Measurements from ENCODE around the gene CXCL11. TPM values are rescaled to one million over a fixed set of nuclear protein-coding genes. Genes with fewer than 3 reads are reported as not detected.
A peak's percentile ranks its signal among the peaks of the same experiment; 100 is the strongest.

CXCL11 gene
- total and polyA plus RNA-seq, 9 of the 15 experiments (the other 6 are each of a cell fraction or from before 2014, with no cell fraction given) = 2.1 to 9.1 (median 4.5) TPM

DNA sequence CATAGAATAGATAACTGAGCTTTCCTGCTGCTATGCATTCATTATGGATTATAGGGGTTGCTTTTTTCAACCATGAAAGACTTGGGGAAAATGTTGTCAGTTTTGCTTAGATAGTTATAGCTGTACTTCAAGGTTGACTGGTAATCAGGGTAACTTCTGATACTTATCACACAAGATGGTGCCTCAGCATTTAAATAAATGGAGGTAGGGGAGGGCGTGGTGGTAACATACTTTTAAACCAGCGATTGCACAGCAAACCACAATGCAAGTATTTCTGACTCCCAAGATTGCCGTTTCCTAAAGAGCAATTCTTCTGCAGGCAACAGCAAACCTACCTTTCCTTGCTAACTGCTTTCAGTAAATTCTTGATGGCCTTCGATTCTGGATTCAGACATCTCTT is 13.8 kb downstream of the CXCL11 start:
- Histone ChIP-seq H3K4me3 (no peak overlapping the region), H3K27ac (ENCODE audit: extremely low read depth, low read depth, low read length) (no peak overlapping the region), H3K4me1 (replicated peaks in 1 of 2; ENCODE audit: control insufficient read depth in 2 of 2, insufficient read depth in 2 of 2, low read length in 2 of 2) (no peaks in the 10 kb centered on the region; a peak in 2 of 5 replicates), H3K4me2 (ENCODE audit: insufficient read depth, low read length) (no peak overlapping the region; the same call in 1 of the 2 replicates), H2AFZ (ENCODE audit: low read depth, low read length) (no peak overlapping the region), H3K27me3 (ENCODE audit: control insufficient read depth in 2 of 2, insufficient read depth in 2 of 2, low read length in 2 of 2) (peaks cover 2 to 4% of the 10 kb centered on the region in 2 experiments; a peak in 2 of 5 replicates), H3K9me1 (ENCODE audit: control insufficient read depth, insufficient read depth, low read length) (no peaks in the 10 kb centered on the region), H3K36me3 (ENCODE audit: control insufficient read depth, insufficient read depth, low read length) (no peaks in the 10 kb centered on the region), H3K9ac (ENCODE audit: insufficient read depth in 1 of 2, low read depth in 2 of 2, low read length in 2 of 2) (no peak overlapping the region), H3K9me3 (replicated peaks; ENCODE audit: control insufficient read depth, insufficient read depth, low read depth, low read length) (no peaks in the 10 kb centered on the region), H3K79me2 (ENCODE audit: control insufficient read depth, insufficient read depth, low read length) (no peaks in the 10 kb centered on the region), H4K20me1 (replicated peaks; ENCODE audit: control insufficient read depth, insufficient read depth, low read length) (no peaks in the 10 kb centered on the region)
- ATAC-seq (no peak), DNase-seq (ENCODE audit: extremely low read depth in 1 of 4, low spot score in 3 of 4) (no peak), FAIRE-seq (no peak)
- peak; percentile 52; the same call in 1 of the 2 replicates for TF ChIP-seq HMBOX1 (IDR thresholded peaks at IDR 0.05)
- TF ChIP-seq UBTF (IDR thresholded peaks at IDR 0.05; ENCODE audit: borderline replicate concordance in 1 of 2, low read depth in 2 of 2, low read length in 2 of 2) = no peak
- no peak for TF ChIP-seq ZSCAN32 (CRISPR knock-in tag; IDR thresholded peaks at IDR 0.05)
- BruUV-seq (replicated peaks) = no TSS peak
- 2% methylated on average over 4 of the region's 4 CpGs for WGBS (ENCODE audit: insufficient coverage, low coverage, missing lambda C conversion rate)
- intact Hi-C loops (cut with micrococcal nuclease) (no loop called here), in situ Hi-C loops (cut with MboI) (no loop called here)
- POLR2A ChIA-PET = interaction anchor here (1.4 kb wide), 1 partner anchor 8 kb away, joined by 3 read pairs; no protein-coding TSS in a partner anchor
- CTCF ChIA-PET (ENCODE audit: low intra/inter-chr PET ratio) = no interaction called here
